Keratinocyte (primary cell): ENCODE data around the gene NGEF. TPM values are rescaled to one million over a fixed set of nuclear protein-coding genes. Genes with fewer than 3 reads are reported as not detected.

Experiments used
- DNase-seq: peaks from one replicate; pipeline ENCODE4 v3.0.0-alpha.2; 2011; ENCODE audit warnings: low read depth, missing footprints, low spot score
- FAIRE-seq: peaks from 2 replicates; lab custom pipeline; 2011; peaks lifted over from hg19 to GRCh38; lab: Jason Lieb, UNC
- H2AFZ ChIP-seq: 2 replicates; pipeline ENCODE4 v1.6.0; 2012; ENCODE audit warnings: low read length, control low read depth, inconsistent platforms; ENCODE audit not compliant: control insufficient read depth
- H3K27ac ChIP-seq: 2 replicates; pipeline ENCODE4 v1.5.1; 2011; ENCODE audit warnings: low read length; ENCODE audit not compliant: control insufficient read depth, insufficient read depth
- H3K27me3 ChIP-seq: 3 replicates; pipeline ENCODE4 v1.6.0; 2011; ENCODE audit warnings: low read length; ENCODE audit not compliant: control insufficient read depth, insufficient read depth; ENCODE audit errors: extremely low read depth
- H3K36me3 ChIP-seq, 2 experiments: 2 replicates in 1 of 2; 3 replicates in 1 of 2; pipeline ENCODE4 v1.5.1; 2011; ENCODE audit warnings: low read length in 2 of 2, mild to moderate bottlenecking in 1 of 2; ENCODE audit not compliant: control insufficient read depth in 2 of 2, insufficient read depth in 2 of 2; ENCODE audit errors: extremely low read depth in 1 of 2
- H3K4me1 ChIP-seq: 3 replicates; pipeline ENCODE4 v1.5.1; 2011; ENCODE audit warnings: low read length; ENCODE audit not compliant: control insufficient read depth, insufficient read depth; ENCODE audit errors: extremely low read depth
- H3K4me2 ChIP-seq: 3 replicates; pipeline ENCODE4 v1.6.0; 2011; ENCODE audit warnings: low read depth, low read length; ENCODE audit not compliant: control insufficient read depth, insufficient read depth; ENCODE audit errors: extremely low read depth
- H3K4me3 ChIP-seq, 3 experiments: fragments of 200-600 bp in 1 of 3; sonication (generic) in 1 of 3; 2 replicates in 2 of 3; 3 replicates in 1 of 3; pipeline ENCODE4 v1.5.1; 2011 to 2016; ENCODE audit warnings: low read length in 3 of 3, mild to moderate bottlenecking in 3 of 3, control low read depth in 2 of 3, inconsistent platforms in 1 of 3, low read depth in 1 of 3, mixed read lengths in 1 of 3, mixed run types in 1 of 3, moderate library complexity in 1 of 3; ENCODE audit not compliant: control insufficient read depth in 2 of 3, insufficient read depth in 2 of 3; ENCODE audit errors: extremely low read depth in 1 of 3
- H3K79me2 ChIP-seq: 2 replicates; pipeline ENCODE4 v1.6.0; 2012; ENCODE audit warnings: low read length; ENCODE audit not compliant: control insufficient read depth, insufficient read depth
- H3K9ac ChIP-seq: 3 replicates; pipeline ENCODE4 v1.6.0; 2011; ENCODE audit warnings: low read length; ENCODE audit not compliant: control insufficient read depth, insufficient read depth; ENCODE audit errors: extremely low read depth
- H3K9me1 ChIP-seq: 3 replicates; pipeline ENCODE4 v1.6.0; 2011; ENCODE audit warnings: low read length; ENCODE audit not compliant: control insufficient read depth, insufficient read depth; ENCODE audit errors: extremely low read depth
- H3K9me3 ChIP-seq: 2 replicates; pipeline ENCODE4 v1.5.1; 2012; ENCODE audit warnings: low read depth, low read length; ENCODE audit not compliant: control insufficient read depth
- H4K20me1 ChIP-seq: 3 replicates; pipeline ENCODE4 v1.6.0; 2011; ENCODE audit warnings: low read length; ENCODE audit not compliant: control insufficient read depth, insufficient read depth; ENCODE audit errors: extremely low read depth
- CTCF ChIP-seq, 3 experiments: IDR thresholded peaks in 1 of 3; conservative IDR thresholded peaks in 1 of 3; optimal IDR thresholded peaks in 1 of 3; 2 replicates in 2 of 3; 3 replicates in 1 of 3; pipeline versions ENCODE3 to v1.5.1; 2011; ENCODE audit warnings: low read length in 3 of 3, mild to moderate bottlenecking in 3 of 3, moderate library complexity in 2 of 3, control low read depth in 1 of 3, inconsistent platforms in 1 of 3; ENCODE audit not compliant: insufficient read depth in 2 of 3; ENCODE audit errors: extremely low read depth in 1 of 3
- EZH2 ChIP-seq: IDR thresholded peaks from one replicate; pipeline ENCODE4 v1.6.1; 2012; ENCODE audit warnings: inconsistent platforms, mild to moderate bottlenecking, low read length, moderate library complexity
- dilution Hi-C: fragments of 300-500 bp; cut with MboI; formaldehyde crosslinking; loops from one replicate; pipeline ENCODE4 v1.7.0; 2020; ENCODE audit warnings: low sequenced_read_pairs; ENCODE audit not compliant: extremely low pct_ligation_motif_present
- polyA plus RNA-seq, 5 experiments: library from polyadenylated mRNA; depleted of rRNA in 3 of 5; stranded (reverse) in 3 of 5; stranded (forward) in 1 of 5; unstranded in 1 of 5; fragments of >200 nt; gene quantifications; 1 replicate in 1 of 5; 2 replicates in 3 of 5; 3 replicates in 1 of 5; pipeline versions ENCODE4 v1.2.1 to v1.2.3, GENCODE V29; 2011 to 2012; ENCODE audit warnings: missing spikeins in 2 of 5, low read depth in 1 of 5, low replicate concordance in 1 of 5

NGEF gene
- polyA plus RNA-seq, 1 donor (not counting 4 experiments of a cell fraction or from before 2014, with no cell fraction given): 0.17 TPM

- Histone ChIP-seq H3K4me1 (no peaks in the 10 kb centered on the region), H2AFZ (no peak overlapping the region), H3K4me3 (no peak overlapping the region), H3K9me1 (no peaks in the 10 kb centered on the region), H3K27ac (no peak overlapping the region), H3K9ac (no peak overlapping the region), H3K27me3 (peaks cover 15% of the 10 kb centered on the region), H3K79me2 (no peaks in the 10 kb centered on the region), H3K4me2 (no peak overlapping the region), H4K20me1 (no peaks in the 10 kb centered on the region), H3K9me3 (no peaks in the 10 kb centered on the region), H3K36me3 (no peaks in the 10 kb centered on the region)
- dilution Hi-C loops: no loop called here
- no peak for DNase-seq
- FAIRE-seq: no peak
- TF ChIP-seq CTCF (optimal IDR thresholded peaks at IDR 0.05 in 1 of 3, IDR thresholded peaks at IDR 0.05 in 1 of 3, conservative IDR thresholded peaks at IDR 0.05 in 1 of 3; ENCODE audit: extremely low read depth in 1 of 3, insufficient read depth in 2 of 3, low read length in 3 of 3): no peak
- no peak for TF ChIP-seq EZH2
Observed at GRCh38 chr2:233042549-233042948, 29.5 kb upstream of the NGEF start.

GRCh38 chr2:233041722-233042323 lies 28.8 kb upstream of the NGEF start:
- dilution Hi-C loops: no loop called here
- peaks cover 15% of the 10 kb centered on the region for H3K27me3 ChIP-seq
- H3K27ac ChIP-seq: no peak overlapping the region
- no peak for DNase-seq
- no peaks in the 10 kb centered on the region for H3K79me2 ChIP-seq
- FAIRE-seq: no peak
- no peak overlapping the region for H3K9ac ChIP-seq
- no peak overlapping the region for H2AFZ ChIP-seq
- H3K9me3 ChIP-seq: no peaks in the 10 kb centered on the region
- no peaks in the 10 kb centered on the region for H3K4me1 ChIP-seq
- H4K20me1 ChIP-seq: no peaks in the 10 kb centered on the region
- no peaks in the 10 kb centered on the region for H3K9me1 ChIP-seq
- H3K4me3 ChIP-seq: no peak overlapping the region
- H3K36me3 ChIP-seq: no peaks in the 10 kb centered on the region
- no peak for TF ChIP-seq EZH2
- TF ChIP-seq CTCF (optimal IDR thresholded peaks at IDR 0.05 in 1 of 3, IDR thresholded peaks at IDR 0.05 in 1 of 3, conservative IDR thresholded peaks at IDR 0.05 in 1 of 3; ENCODE audit: extremely low read depth in 1 of 3, insufficient read depth in 2 of 3, low read length in 3 of 3): no peak
- H3K4me2 ChIP-seq: no peak overlapping the region
